Lung (tissue), 12 donors: ENCODE results near the gene ERAP2. TPM values are rescaled to one million over a fixed set of nuclear protein-coding genes. Genes with fewer than 3 reads are reported as not detected.
A peak's percentile ranks its signal among the peaks of the same experiment; 100 is the strongest.

ENCODE experiments used
- ATAC-seq: fragments of 200-7000 bp; cut with Tn5 transposase; one replicate; pipeline ENCODE4 v1.9.1; 2020; ENCODE audit warnings: moderate number of reproducible peaks; ENCODE audit not compliant: insufficient read depth, low FRiP score
- DNase-seq, 3 donors: peaks; one replicate each; pipeline ENCODE4 v3.0.0-alpha.2; 2013 to 2017
- H3K27ac ChIP-seq, 2 donors: one replicate each; pipeline ENCODE4 v1.5.1; 2013; ENCODE audit warnings: mild to moderate bottlenecking in 2 of 2, moderate library complexity in 2 of 2, control low read depth in 1 of 2, inconsistent platforms in 1 of 2, low read depth in 1 of 2, low read length in 1 of 2
- H3K27me3 ChIP-seq, 3 donors: one replicate each; pipeline ENCODE4 v1.5.1; 2013; ENCODE audit warnings: low read length in 2 of 3; ENCODE audit not compliant: control insufficient read depth in 3 of 3, insufficient read depth in 3 of 3
- H3K36me3 ChIP-seq, 4 donors: one replicate each; pipeline ENCODE4 v1.5.1; 2013; ENCODE audit warnings: low read length in 4 of 4, mild to moderate bottlenecking in 1 of 4, moderate library complexity in 1 of 4; ENCODE audit not compliant: control insufficient read depth in 4 of 4, insufficient read depth in 4 of 4
- H3K4me1 ChIP-seq, 5 donors: one replicate each; pipeline ENCODE4 v1.5.1; 2013; ENCODE audit warnings: low read length in 5 of 5, mild to moderate bottlenecking in 2 of 5, moderate library complexity in 1 of 5; ENCODE audit not compliant: control insufficient read depth in 5 of 5, insufficient read depth in 5 of 5
- H3K4me3 ChIP-seq: one replicate; pipeline ENCODE4 v1.5.1; 2013; ENCODE audit warnings: mild to moderate bottlenecking, control low read depth, moderate library complexity
- H3K9ac ChIP-seq, 2 donors: one replicate each; pipeline ENCODE4 v1.5.1; 2013; ENCODE audit warnings: low read length in 2 of 2, control low read depth in 1 of 2; ENCODE audit not compliant: insufficient read depth in 1 of 2
- H3K9me3 ChIP-seq, 4 donors: one replicate each; pipeline ENCODE4 v1.5.1; 2013; ENCODE audit warnings: low read length in 3 of 4, mild to moderate bottlenecking in 1 of 4, moderate library complexity in 1 of 4; ENCODE audit not compliant: control insufficient read depth in 4 of 4, insufficient read depth in 3 of 4
- WGBS, 2 donors: extraction: QIAGEN DNeasy Blood & Tissue Kit; methylation state at CpG; one replicate each; pipeline ENCODE4 v1.1.7; 2013; 5-methylcytosine and 5-hydroxymethylcytosine counted together
- polyA plus RNA-seq, 2 donors: library from polyadenylated mRNA; stranded (reverse); fragments of 200-250 nt; gene quantifications; one replicate each; pipeline ENCODE4 v1.2.1, GENCODE V29; 2013
- total RNA-seq, 2 donors: library from RNA; depleted of rRNA in 1 of 2; stranded (reverse); fragments of >200 nt in 1 of 2; gene quantifications; one replicate each; pipeline ENCODE4 v1.2.1, GENCODE V29; 2014 to 2021
- TF ChIP-seq, protein P1 (sequence below): IDR thresholded peaks from 2 replicates; pipeline ENCODE4 v1.5.1; 2012; ENCODE audit warnings: mild to moderate bottlenecking; ENCODE audit errors: control extremely low read depth, extremely low read depth
- donor health status: control.
- donor health status: control.
- donor health status: Bipolar disorder and iron deficiency.
- donor health status: healthy.
- donor health status: DM: yes; HTN: yes; CAD: no.

ERAP2 gene
- total and polyA plus RNA-seq, 4 donors: 2.8 to 19.8 (median 8.2) TPM

DNA sequence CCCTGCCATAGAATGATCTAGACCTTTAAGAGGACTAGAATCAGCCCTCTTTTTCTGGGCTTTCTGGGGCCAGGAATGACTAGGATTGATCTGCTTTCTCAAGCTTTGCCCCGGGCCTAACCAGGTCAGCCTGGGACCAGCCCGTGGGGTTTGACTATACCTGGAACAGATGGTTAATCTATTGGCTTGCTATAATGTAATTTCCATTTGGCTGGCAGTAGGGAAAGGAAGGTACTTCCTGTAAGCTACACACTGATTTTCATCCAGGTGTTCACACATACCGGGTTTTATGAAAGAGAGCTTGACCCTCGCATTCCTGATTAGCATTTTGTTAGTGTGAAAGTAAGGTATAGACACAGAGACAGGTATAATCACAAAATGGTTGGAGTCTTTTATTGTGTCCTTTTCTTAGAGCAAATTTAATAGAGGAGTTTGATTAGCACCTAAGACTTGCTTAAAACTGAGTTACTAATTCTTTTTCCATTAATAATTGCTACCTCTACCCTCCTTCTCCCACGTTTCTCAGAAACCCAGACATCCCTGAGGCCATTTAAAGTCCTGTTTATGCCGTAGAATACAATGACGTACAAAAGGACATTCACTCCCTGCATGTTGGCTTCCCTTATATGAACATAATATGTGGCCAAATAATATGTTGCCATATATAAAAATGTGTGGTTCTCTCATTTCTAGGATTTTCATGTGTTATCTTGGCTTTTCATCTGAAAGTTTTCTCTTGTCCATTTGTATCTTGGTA lies 76.9 kb downstream of the ERAP2 start:
- peak overlapping the region in 1 of 2 donors; percentile 82 for H3K27ac ChIP-seq
- H3K36me3 ChIP-seq: no peaks in the 10 kb centered on the region
- no peak overlapping the region for H3K4me3 ChIP-seq
- TF ChIP-seq, protein P1, sequence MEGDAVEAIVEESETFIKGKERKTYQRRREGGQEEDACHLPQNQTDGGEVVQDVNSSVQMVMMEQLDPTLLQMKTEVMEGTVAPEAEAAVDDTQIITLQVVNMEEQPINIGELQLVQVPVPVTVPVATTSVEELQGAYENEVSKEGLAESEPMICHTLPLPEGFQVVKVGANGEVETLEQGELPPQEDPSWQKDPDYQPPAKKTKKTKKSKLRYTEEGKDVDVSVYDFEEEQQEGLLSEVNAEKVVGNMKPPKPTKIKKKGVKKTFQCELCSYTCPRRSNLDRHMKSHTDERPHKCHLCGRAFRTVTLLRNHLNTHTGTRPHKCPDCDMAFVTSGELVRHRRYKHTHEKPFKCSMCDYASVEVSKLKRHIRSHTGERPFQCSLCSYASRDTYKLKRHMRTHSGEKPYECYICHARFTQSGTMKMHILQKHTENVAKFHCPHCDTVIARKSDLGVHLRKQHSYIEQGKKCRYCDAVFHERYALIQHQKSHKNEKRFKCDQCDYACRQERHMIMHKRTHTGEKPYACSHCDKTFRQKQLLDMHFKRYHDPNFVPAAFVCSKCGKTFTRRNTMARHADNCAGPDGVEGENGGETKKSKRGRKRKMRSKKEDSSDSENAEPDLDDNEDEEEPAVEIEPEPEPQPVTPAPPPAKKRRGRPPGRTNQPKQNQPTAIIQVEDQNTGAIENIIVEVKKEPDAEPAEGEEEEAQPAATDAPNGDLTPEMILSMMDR: no peak
- no peaks in the 10 kb centered on the region for H3K27me3 ChIP-seq
- peaks cover 0 to 24% (median 0%) of the 10 kb centered on the region in 5 donors for H3K4me1 ChIP-seq
- WGBS, 2 donors: 79 to 89% methylated on average over 7 of the region's 7 CpGs
- ATAC-seq: no peak
- DNase-seq: no peak
- no peaks in the 10 kb centered on the region for H3K9me3 ChIP-seq
- no peak overlapping the region for H3K9ac ChIP-seq

DNA sequence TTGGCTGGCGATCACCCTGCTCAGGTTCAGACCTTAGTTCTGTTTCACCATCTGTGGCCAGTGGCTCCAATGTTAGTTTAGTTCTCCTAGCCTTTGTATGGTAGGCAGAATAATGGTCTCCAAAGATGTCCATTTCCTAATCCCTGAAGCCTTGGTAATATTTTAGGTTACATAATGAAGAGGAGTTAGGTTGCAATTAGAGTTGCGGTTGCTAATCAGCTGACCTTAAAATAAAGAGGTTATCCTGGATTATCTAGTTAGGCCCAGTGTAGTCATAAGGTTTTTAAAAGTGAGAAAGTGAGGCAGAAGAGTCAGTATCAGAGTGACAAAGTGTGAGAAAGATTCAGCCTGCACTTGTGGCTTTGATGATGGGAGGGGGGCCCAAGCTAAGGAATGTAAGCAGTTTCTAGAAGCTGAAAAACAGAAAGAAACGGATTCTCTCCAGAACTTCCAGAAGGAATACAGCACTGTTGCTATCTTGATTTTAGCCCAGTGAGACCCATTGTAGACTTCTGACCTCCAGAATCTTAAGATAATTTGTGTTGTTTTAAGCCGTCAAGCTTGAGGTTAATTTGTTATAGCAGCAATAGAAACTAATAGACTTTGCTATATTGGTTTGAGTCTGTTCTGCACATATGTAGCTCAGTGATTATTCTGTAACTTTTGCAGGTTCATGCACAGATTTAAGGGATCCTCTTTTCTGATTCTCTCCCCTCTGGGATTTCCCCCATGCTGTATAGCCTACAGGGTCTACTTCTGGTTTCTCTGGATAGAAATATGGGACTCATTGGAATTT lies 81.2 kb downstream of the ERAP2 start:
- Histone ChIP-seq H3K9me3 (no peaks in the 10 kb centered on the region), H3K27ac (no peak overlapping the region), H3K4me3 (no peak overlapping the region), H3K36me3 (no peaks in the 10 kb centered on the region), H3K4me1 (peaks cover 0 to 19% (median under 1%) of the 10 kb centered on the region in 5 donors), H3K27me3 (no peaks in the 10 kb centered on the region), H3K9ac (no peak overlapping the region)
- no peak for ATAC-seq
- TF ChIP-seq, protein P1: no peak
- 53 to 74% methylated on average over 4 of the region's 4 CpGs for WGBS, 2 donors
- no peak for DNase-seq

DNA sequence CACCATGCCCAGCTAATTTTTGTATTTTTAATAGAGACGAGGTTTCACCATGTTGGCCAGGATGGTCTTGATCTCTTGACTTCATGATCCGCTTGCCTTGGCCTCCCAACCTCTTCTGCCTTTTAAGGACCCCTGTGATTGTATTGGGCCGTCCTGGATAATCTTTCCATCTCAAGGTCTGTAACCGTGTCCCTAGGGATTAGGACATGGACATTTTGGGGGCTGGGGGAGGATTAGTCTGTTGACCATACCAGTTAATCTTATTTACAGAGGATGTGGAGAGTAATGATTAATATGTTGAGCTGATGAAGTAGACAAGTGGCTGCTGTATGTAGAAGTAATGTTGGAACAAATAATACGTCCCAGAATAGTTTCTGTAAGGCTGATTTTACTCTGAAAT lies 82.7 kb downstream of the ERAP2 start:
- TF ChIP-seq, protein P1: no peak
- peaks cover 0 to 20% (median 3%) of the 10 kb centered on the region in 5 donors for H3K4me1 ChIP-seq
- DNase-seq (no peak), ATAC-seq (no peak)
- H3K36me3 ChIP-seq: no peaks in the 10 kb centered on the region
- no peaks in the 10 kb centered on the region for H3K27me3 ChIP-seq
- no peak overlapping the region for H3K9ac ChIP-seq
- no peaks in the 10 kb centered on the region for H3K9me3 ChIP-seq
- no peak overlapping the region for H3K4me3 ChIP-seq
- H3K27ac ChIP-seq: no peak overlapping the region
- WGBS, 2 donors: 83 to 90% methylated on average over 5 of the region's 5 CpGs
